Cardiac septum (tissue), 1 donor: ENCODE measurements around the gene PXDC1. TPM values are rescaled to one million over a fixed set of nuclear protein-coding genes. Genes with fewer than 3 reads are reported as not detected.
"Not testable (repeated sequence)": the region's sequence is repeated elsewhere in the genome, so short reads cannot be mapped to it uniquely, and the experiment has no call there.

Source experiments
- DNase-seq: peaks from one replicate; pipeline ENCODE4 v3.0.0-alpha.2; 2020; ENCODE audit warnings: low spot score
- intact Hi-C: fragments of 100-400 bp; cut with DNase I; formaldehyde crosslinking; loops from one replicate; pipeline ENCODE4 v1.14.0; 2022
- total RNA-seq: library from RNA; stranded (reverse); fragmentation: NEBNext Ultra II Directional; extraction: Animal tissue kit (Norgen Biotek cat#: 25700); gene quantifications from one replicate; pipeline ENCODE4 v1.2.1, GENCODE V29; 2021
- donor health status: DM: no; HTN: no; CAD: no.

PXDC1 gene
- total RNA-seq, 1 donor from 2014 or later, result 31.7 TPM

DNA sequence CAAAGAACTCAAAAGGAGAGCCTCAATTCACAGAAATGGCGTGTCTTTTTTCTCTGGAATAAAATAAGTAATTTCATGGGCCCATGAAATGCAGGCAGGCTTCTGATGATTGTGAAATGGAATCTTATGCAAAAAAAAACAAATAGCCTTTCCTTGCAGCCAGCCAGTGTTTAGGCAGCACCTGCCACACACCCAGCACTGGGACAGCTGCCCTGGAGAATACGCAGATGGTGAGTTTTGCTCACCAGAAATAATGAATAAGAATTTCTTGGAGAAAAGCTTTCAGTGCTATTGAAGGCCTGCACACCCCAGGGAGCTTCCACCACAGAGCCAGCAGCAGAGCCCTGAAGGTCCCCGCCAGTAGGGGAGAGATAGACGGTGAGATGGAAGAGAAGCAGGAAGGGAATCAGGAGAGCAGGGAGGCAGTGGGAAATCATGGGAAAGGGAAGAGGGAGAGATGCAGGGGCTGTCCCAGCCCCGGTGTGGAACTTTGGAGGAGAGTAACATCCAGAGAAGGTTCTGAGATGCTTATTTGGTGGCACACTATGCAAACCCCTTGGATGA, 54.9 kb downstream of the PXDC1 start:
- no peak for DNase-seq
- intact Hi-C loops, result no loop called here

DNA sequence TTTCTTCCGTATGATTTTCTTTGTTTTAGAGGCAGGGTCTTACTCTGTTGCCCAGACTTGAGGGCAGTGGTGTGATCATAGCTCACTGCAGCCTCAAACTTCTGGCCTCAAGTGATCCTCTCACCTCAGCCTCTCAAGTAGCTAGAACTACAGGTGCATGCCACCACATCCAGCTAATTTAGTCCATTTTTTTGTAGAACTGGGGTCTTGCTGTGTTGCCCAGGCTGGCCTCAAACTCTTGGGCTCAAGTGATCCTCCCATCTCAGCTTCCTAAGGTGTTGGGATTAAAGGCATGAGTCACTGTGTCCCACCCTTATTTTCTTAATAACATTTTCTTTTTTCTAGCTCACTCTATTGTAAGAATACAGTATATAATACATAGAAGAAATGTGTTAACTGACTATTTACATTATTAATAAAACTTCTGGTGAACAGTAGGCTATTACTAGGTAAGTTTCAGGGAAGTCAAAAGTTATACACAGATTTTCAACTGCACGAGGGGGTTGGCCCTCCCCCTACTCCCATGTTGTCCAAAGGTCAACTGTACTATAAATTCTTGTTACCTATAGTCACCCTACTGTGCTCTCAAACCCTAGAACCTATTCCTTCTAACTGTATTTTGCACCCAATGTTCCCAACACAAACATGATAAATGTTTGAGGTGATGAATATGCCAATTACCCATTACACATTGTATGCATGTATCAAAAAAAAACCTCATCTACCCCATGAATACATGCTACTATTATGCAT, 56.3 kb downstream of the PXDC1 start:
- intact Hi-C loops, result no loop called here
- no peak for DNase-seq

DNA sequence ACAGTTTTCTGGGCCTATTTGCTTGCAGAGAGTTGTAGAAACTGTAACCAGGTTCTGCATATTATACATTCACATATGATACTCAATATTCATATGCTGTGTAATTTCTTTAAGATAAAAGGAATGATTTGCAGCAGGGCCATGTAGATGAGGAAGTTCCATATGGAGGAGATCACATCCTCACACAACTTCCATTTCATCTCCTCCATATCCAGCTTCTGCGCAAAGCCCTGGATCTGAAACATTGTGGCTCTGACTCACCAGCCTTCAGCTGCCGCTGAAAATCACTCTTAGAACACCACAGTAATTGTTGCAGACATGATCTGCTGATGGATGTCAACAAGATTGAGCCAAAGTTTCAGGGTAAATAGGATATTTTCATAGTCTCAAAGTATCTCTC, 57.7 kb downstream of the PXDC1 start:
- intact Hi-C loops, result no loop called here
- no peak for DNase-seq

DNA sequence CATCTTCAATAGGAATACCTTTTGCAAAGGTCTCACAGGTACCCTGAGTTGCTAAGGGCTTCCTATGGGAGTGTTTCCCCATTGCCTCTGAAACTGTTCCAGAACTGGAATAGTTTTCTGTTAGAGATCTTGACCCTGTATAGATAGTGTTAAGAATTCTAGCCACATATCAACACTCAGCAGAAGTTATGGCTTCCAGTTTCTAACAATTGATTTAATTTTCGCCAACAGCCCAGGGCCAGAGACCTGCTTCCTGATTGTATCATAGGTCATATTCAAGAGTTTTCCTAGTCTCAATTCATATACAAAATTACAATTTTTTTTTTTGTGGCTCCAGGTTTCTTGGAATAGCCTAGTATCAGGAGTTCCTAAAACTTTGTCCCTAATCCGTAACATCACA, 61.0 kb downstream of the PXDC1 start:
- DNase-seq, result no peak
- intact Hi-C loops, result no loop called here

DNA sequence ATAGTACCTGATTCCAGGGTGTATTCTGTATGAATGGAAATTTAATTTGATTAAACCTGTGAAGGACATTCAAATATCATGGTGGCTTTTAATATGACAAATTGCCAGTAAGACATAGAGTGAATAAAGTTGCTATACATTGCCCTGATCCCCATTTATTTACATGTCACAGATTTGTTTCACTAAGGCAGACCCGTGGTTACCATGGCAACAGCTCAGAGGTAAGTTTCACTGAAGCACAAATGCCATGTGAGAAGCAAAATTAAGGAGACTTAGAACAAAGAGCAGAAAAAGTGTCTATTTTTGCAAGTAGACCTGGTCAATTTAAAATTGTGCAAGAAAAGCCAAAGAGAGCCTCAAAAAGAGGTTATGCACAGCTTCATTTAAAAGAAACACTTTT, 63.7 kb downstream of the PXDC1 start:
- DNase-seq, result no peak
- intact Hi-C loops, result no loop called here

DNA sequence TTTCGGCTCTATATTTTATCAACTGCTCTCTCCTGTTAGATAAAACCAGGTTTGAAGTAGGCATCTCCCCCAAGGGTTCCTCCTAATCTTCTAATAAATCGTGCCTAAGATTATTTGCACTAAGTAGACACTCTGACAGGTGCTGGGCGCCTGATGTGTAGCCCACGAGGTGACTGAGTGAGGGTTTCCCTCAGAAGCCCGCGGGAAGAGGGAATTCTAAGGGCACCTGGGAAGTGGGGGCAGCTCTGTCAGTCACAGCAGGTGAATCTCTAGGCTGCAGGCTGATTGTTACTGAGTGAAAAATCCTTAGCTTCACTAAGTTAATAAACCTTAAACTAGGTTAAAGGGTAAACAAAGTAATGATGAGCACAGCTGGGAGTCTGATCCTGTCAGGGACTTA, 68.2 kb downstream of the PXDC1 start:
- no peak for DNase-seq
- intact Hi-C loops, result no loop called here

DNA sequence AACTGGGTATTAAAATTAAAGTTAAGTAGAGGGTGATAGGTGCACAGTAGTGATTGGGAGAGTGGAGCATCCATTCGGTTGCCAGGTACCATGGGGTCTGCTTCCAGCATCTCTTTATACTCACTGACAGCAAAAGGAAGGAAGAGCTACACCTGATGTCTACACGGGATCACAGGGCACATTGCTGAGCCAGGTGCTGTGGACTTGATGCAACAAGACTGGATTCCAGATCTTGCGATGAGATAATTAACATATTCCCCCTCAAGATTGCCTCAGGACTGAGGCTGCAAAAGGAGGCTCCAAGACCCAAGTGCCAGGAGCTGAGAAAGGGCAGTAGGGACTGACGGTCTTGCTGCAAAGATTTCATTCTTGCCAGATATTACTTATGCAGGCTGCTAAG, 72.6 kb downstream of the PXDC1 start:
- DNase-seq, result no peak

DNA sequence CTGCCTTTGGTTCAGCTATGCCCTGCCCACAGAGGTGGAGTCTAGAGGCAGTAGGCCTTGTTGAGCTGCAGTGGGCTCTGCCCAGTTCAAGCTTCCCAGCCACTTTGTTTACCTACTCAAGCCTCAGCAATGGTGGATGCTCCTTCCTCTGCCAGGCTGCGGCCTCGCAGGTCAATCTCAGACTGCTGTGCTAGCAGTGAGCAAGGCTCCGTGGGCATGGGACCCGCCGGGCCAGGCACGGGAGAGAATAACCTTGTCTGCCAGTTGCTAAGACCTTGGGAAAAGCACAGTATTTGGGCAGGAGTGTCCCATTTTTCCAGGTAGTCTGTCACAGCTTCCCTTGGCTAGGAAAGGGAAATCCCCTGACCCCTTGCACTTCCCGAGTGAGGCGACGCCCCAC, 73.8 kb downstream of the PXDC1 start:
- DNase-seq, intact Hi-C loops: not testable (repeated sequence)

More for the DNA sequence above, 72.6 kb downstream of the PXDC1 start:
- intact Hi-C loops, result no loop called here

DNA sequence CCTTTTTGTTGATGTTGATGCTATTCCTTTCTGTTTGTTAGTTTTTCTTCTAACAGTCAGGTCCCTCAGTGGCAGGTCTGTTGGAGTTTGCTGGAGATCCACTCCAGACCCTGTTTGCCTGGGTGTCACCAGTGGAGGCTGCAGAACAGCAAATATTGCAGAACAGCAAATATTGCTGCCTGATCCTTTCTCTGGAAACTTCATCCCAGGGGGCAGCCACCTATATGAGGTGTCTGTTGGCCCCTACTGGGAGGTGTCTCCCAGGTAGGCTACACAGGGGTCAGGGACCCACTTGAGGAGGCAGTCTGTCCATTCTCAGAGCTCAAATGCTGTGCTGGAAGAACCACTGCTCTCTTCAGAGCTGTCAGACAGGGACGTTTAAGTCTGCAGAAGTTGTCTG, 74.2 kb downstream of the PXDC1 start:
- DNase-seq, intact Hi-C loops: not testable (repeated sequence)

Other genes starting within 250 kb of the PXDC1 start
- gene FAM50B, start 97.7 kb upstream of the PXDC1 start, total RNA-seq, result 18.2 TPM